ENCODE measurements around the gene CCDC117. TPM values are rescaled to one million over a fixed set of nuclear protein-coding genes. Genes with fewer than 3 reads are reported as not detected.

The CCDC117 gene
- total RNA-seq, 1 donor from 2014 or later = 21.9 TPM

- H3K27me3 Mint-ChIP-seq = no peaks in the 10 kb centered on the region
- H3K36me3 Mint-ChIP-seq (ENCODE audit: low read depth) = peaks cover 78% of the 10 kb centered on the region
- ChIA-PET CTCF (no interaction called here), POLR2A (interaction anchor here (0.6 to 1.3 kb wide), 2 partner anchors 9 to 11 kb away, joined by 3 read pairs; partner anchors contain the start of gene CCDC117)
- H3K4me1 Mint-ChIP-seq = peaks cover 9% of the 10 kb centered on the region
- DNase-seq (no peak), ATAC-seq (ENCODE audit: low read depth) (no peak)
- intact Hi-C loops (cut with micrococcal nuclease) = no loop called here
- no peak for TF ChIP-seq CTCF (IDR thresholded peaks at IDR 0.05)
- H3K4me3 Mint-ChIP-seq = no peak overlapping the region
- no peak overlapping the region for H3K27ac Mint-ChIP-seq
- no peaks in the 10 kb centered on the region for H3K9me3 Mint-ChIP-seq
Observed at GRCh38 chr22:28783786-28784671, 11.5 kb downstream of the CCDC117 start.

- peaks cover 68% of the 10 kb centered on the region for H3K36me3 Mint-ChIP-seq (ENCODE audit: low read depth)
- POLR2A ChIA-PET = interaction anchor here (0.7 kb wide), 2 partner anchors 12 to 51 kb away, joined by 3 to 8 read pairs; partner anchors contain the start of gene XBP1
- intact Hi-C loops (cut with micrococcal nuclease) = no loop called here
Observed at GRCh38 chr22:28788601-28789000, 16.1 kb downstream of the CCDC117 start.

GRCh38 chr22:28791124-28791523, 18.6 kb downstream of the CCDC117 start:
- no peak for TF ChIP-seq CTCF (IDR thresholded peaks at IDR 0.05)
- Mint-ChIP-seq H3K27ac (no peak overlapping the region), H3K27me3 (no peaks in the 10 kb centered on the region), H3K9me3 (no peaks in the 10 kb centered on the region), H3K36me3 (ENCODE audit: low read depth) (peaks cover 69% of the 10 kb centered on the region), H3K4me1 (peaks cover 46% of the 10 kb centered on the region), H3K4me3 (no peak overlapping the region)
- POLR2A ChIA-PET = interaction anchor here (0.6 to 3.5 kb wide), 2 partner anchors 9 to 17 kb away, joined by 5 to 26 read pairs; partner anchors contain the start of gene XBP1
- CTCF ChIA-PET = interaction anchor here (1.0 to 2.2 kb wide), 4 partner anchors 21 to 250 kb away, joined by 3 to 10 read pairs (median 5); no protein-coding TSS in a partner anchor
- no peak for ATAC-seq (ENCODE audit: low read depth)
- DNase-seq = no peak
- intact Hi-C loops (cut with micrococcal nuclease) = loop anchor here (1.0 to 10.0 kb wide), 3 partner anchors 9 to 876 kb away; partner anchors contain the start of genes CCDC117, PITPNB and XBP1

More at GRCh38 chr22:28788601-28789000, 16.1 kb downstream of the CCDC117 start:
- no peak for TF ChIP-seq CTCF (IDR thresholded peaks at IDR 0.05)
- CTCF ChIA-PET = interaction anchor here (1.1 to 1.2 kb wide), 2 partner anchors 41 to 188 kb away, joined by 3 read pairs; no protein-coding TSS in a partner anchor
- H3K27me3 Mint-ChIP-seq = no peaks in the 10 kb centered on the region
- H3K4me3 Mint-ChIP-seq = no peak overlapping the region
- ATAC-seq (ENCODE audit: low read depth) (no peak), DNase-seq (no peak)
- H3K9me3 Mint-ChIP-seq = no peaks in the 10 kb centered on the region
- H3K27ac Mint-ChIP-seq = no peak overlapping the region
- H3K4me1 Mint-ChIP-seq = peaks cover 41% of the 10 kb centered on the region

- Mint-ChIP-seq H3K27me3 (no peaks in the 10 kb centered on the region), H3K27ac (peak overlapping the region; percentile 69), H3K4me1 (peaks cover 54% of the 10 kb centered on the region), H3K9me3 (no peaks in the 10 kb centered on the region), H3K36me3 (ENCODE audit: low read depth) (peaks cover 69% of the 10 kb centered on the region), H3K4me3 (no peak overlapping the region)
- DNase-seq = no peak
- TF ChIP-seq CTCF (IDR thresholded peaks at IDR 0.05) = no peak
- peak; percentile 66 for ATAC-seq (ENCODE audit: low read depth)
- ChIA-PET POLR2A (interaction anchor here (0.6 to 3.5 kb wide), 3 partner anchors 8 to 19 kb away, joined by 5 to 26 read pairs (median 10); partner anchors contain the start of genes CCDC117 and XBP1), CTCF (interaction anchor here (1.1 to 2.2 kb wide), 2 partner anchors 37 to 192 kb away, joined by 3 to 7 read pairs; no protein-coding TSS in a partner anchor)
- intact Hi-C loops (cut with micrococcal nuclease) = loop anchor here (1.0 to 10.0 kb wide), 3 partner anchors 8 to 877 kb away; partner anchors contain the start of genes CCDC117, PITPNB and XBP1
Observed at GRCh38 chr22:28791841-28792490, 19.5 kb downstream of the CCDC117 start.
